Suppressor macrophage treated with lipopolysaccharide for 1 hour (primary cell): ENCODE results near the gene MYH3.
"Not testable (repeated sequence)": the region's sequence is repeated elsewhere in the genome, so short reads cannot be mapped to it uniquely, and the experiment has no call there.

ENCODE experiments used
- DNase-seq, 3 donors: peaks; one replicate each; pipeline ENCODE4 v3.0.0-alpha.2; 2020 to 2022

The MYH3 gene

DNA sequence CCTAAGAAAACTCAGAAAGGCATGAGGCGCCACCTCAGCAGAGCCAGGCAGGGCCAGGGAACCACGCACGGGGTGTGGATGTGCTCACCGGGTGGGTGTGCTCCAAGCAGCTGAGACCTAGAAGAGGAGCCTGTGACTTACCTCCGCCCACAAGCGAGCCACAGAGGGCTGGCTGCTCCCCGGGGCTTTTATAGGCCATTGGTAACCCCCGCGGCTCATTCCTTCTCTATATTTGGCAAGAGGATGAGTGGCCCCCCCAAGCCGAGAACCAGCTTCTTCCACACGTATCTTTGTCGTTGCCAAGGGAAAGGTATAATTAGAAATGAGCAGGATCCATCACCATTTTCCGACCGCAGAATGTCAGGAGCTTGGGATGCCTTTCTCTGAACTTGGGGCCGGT lies at the start of gene MYH3:
Gene MYH3, minus strand, starts transcription at position 162 of the 400 bp plus-strand sequence. CDS start 2,245 bp downstream, outside the sequence.
- no peak for DNase-seq

DNA sequence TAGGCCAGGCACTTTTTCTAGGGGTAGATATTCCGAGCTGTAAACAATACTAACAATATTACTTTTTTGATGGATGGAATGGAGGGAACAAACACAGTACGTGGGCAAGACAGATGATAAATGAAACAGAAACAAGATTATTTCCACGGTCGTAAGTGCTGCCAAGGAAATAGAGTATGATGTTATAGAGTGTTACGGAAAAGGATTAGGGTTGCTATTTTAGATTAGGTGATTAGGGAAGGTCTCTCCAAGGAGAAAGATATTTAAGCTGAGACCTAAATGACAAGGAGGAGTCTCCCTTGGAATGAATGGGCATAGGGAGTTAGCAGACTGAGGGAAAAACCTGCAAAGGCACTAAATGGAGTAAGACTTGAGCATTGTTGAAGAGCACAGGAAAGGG lies 48.6 kb upstream of the MYH3 start:
- no peak for DNase-seq

DNA sequence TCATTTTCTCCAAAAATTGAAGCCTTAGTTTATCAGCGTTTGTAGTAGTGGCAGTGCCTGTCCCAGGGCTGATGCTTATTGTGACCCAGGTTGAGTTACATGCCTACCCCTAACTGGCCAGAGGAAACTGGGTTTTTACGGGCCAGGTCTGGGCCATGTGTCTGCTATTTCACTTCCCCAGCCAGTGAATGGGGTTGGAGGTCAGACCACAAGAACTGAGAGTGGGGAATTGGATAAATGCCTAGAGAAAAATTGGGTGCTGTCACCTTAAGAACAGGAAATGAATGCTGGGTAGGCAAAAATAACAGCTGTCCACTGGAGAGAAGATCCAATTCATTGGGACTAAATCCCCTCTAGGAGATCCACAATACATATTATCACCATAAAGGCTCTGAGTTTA lies 45.5 kb upstream of the MYH3 start:
- peak; percentile 12 to 20 (median 19) for DNase-seq

DNA sequence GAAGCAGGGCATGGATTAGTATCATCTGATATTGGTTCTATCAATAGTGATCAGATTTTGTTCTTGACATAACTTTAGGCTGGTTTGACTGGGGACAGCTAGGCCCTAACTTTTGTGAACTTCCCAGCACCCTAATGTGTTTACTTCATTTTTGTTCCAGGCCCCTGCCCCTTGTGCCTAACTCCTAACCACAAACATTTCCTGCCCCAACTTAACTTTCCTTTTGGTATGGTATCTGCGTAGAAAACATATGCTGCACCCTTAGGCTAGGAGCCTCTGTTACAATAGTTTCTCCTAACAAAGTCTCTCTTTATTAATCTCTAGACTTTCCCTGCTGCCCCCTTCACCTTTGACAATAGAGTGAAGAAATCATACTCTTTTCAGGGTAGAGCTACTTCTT lies 42.7 kb upstream of the MYH3 start:
- DNase-seq = no peak

DNA sequence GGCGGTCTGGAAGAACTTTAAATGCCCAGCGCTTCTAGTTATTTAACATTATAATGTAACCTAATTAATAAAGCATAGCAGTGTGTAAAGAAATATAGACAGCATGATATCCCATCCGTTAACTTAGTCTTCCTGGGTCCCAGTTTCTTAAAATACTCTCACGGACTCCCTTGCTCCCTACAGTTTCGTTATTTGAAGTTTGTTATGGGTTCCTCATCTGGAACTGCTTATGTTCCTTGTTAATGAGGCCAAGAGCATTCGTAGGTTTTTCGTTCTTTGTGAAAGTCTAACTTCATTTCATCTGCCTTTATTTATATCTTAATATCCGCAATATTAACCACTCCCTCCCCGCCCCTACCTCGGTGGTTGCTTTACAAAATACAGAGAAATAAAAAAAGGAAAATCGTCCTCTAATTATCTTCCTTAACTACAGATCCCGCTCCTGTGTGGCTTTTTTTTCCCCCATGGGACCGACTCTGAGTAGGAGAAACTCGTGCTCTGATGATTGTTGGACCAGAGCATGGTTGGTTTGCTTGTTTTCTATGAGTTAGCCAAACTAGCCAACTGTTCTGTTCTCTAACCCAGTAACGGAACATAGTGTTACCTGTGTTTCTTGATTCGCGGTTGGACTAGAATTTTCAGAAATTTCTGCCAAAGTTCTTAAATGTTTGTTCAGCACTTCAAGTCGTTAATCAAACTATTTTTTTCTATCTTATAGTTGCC lies 41.1 kb upstream of the MYH3 start:
- peak; percentile 27 to 38 (median 32) for DNase-seq

GRCh38 chr17:10697092-10698081 lies 40.3 kb upstream of the MYH3 start, which contains the start of the genes ADPRM and SCO1:
TSS of gene ADPRM (plus strand) at chr17:10697594. CDS start at chr17:10704927, 7,333 bp downstream.
TSS of gene SCO1 (minus strand) at chr17:10697533. CDS start at chr17:10697507, 26 bp downstream.
- peak; percentile 96 to 97 (median 97) for DNase-seq

DNA sequence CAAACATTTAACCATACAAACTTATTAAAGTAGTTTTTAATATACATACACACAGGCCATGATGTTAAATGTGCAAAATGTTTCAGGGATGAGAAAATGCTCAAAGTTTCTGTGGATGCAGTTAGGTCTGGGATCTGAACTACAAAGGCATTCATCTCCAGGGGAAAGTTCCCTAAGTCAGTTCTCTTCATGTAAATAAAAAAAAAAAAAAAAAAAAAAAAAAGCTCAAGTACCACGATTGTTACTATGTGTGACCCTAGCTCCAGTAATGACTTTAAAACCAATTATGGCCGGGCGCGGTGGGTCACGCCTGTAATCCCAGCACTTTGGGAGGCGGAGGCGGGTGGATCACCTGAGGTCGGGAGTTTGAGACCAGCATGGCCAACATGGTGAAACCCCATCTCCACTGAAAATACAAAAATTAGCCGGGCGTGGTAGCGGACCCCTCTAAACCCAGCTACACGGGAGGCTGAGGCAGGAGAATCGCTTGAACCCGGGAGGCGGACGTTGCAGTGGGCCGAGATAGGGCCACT lies 38.8 kb upstream of the MYH3 start:
- DNase-seq = not testable (repeated sequence)

DNA sequence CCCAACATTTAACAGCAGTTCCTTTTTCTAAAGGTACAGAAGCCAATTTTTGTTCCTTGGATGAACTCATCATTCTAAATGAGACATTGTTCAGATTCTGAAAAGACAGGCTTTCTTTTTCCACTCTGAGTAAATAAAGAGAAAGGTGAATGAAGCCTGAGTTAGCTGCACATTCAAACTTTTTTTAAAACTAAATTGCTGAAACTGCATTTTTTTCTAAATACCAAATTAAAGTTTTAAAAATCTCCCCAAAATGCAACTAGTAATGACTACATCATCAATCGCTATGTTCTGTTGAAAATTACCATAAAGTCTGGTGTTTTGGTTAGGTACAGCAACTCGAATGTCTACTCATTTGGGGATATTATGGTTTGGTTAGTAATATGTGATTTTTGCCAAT lies 30.4 kb upstream of the MYH3 start:
- no peak for DNase-seq

DNA sequence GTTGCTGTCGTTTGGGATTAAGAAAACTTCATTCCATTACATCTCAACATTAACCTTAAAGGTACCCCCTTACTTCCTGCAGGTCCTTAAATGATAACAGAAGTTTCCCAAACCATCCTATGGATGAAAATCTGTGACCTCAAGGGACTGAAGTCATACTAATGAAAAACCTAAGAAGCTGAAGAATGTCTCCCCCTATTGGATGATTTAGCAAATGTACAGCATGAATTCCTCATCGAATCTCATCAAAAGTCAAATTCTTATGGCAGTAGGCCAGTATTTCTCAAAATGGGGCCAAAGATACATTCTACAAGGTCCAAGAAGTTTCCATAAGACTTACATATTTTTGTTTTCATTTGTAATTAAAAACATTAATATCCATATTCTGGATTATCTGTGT lies 26.7 kb upstream of the MYH3 start:
- DNase-seq = peak; percentile 27 to 66 (median 59)

GRCh38 chr17:10681866-10682446 lies 24.8 kb upstream of the MYH3 start:
- DNase-seq = no peak

GRCh38 chr17:10674704-10675103 lies 17.6 kb upstream of the MYH3 start:
- no peak for DNase-seq

DNA sequence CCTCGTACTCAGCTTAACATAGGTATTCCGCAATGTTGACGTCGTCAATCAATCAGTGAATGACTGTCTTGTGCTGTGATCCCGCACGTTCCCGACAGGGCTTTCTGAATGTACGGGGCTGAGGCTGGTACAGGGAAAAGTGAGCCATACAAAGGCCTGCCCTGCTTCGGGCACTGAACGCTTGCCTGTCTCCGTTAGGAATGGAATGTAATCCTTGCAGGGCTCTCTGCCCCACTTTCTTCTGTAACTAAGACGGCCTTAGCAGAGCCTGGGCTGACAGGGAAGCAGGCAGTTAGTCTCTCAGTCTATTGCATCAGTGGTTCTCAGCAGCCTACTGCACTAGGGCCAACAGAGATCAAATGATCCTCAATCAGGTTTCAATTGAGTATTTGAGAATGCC lies 16.2 kb upstream of the MYH3 start:
- no peak for DNase-seq

- DNase-seq = no peak
These were observed 11.7 kb upstream of the MYH3 start for GRCh38 chr17:10668775-10669174.

DNA sequence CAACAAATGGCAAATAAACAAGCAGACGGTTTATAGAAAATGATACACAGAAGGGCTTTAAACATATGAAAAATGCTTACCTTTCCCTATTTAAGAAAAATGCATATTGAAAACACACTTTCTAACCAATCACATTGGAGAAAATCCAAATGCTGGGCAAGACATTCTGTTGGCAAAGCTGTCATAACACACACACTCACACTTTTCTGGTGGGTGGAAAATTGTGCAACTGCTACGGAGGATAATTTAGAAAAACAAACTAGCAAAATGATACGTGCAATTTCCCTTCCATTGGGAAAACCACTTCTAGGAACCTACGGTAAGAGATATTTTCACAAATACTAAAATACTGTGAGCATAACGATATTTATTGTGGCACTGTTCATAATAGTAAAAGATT lies 9.8 kb upstream of the MYH3 start:
- DNase-seq = no peak

DNA sequence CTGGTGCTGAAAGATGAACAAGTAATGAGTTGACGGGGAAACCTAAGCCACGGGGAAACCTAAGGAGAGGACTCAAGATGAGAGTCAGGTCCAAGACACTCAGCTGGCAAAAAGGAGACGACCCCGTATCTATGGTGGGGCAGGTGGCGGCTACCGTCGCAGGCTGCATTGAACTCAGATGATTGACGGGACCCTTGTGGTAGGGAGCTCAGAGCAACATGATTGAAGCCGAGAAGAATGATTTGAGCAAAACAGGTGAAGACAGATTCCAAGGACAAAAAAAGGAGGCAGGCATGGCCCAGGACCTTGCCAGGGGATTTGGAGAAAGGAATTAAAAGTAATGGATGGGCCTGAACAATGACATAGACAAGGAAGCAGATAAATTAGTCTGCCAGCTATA lies 7.5 kb upstream of the MYH3 start:
- DNase-seq = no peak

DNA sequence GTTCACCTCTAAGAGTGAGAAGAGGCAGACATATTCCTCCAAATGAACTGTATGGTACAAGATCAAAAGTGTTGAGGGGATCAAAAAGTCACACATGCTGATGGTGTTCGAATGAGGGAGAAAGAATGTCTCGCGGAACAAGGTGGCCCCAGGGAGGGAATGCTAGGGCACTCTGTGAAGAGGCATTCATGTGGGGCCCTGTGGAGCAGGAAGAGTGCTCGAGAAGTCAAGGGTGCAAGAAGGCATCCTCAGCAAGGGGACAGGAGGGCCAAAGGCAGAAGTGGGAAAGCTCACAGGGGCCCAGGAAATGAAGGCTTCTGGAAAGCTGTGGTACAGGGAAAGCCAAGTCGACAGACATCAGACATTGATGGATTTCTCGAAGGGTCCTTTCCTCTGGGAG lies 6.1 kb upstream of the MYH3 start:
- DNase-seq = no peak

- DNase-seq = no peak
These were observed 4.3 kb upstream of the MYH3 start for GRCh38 chr17:10661437-10661836.

DNA sequence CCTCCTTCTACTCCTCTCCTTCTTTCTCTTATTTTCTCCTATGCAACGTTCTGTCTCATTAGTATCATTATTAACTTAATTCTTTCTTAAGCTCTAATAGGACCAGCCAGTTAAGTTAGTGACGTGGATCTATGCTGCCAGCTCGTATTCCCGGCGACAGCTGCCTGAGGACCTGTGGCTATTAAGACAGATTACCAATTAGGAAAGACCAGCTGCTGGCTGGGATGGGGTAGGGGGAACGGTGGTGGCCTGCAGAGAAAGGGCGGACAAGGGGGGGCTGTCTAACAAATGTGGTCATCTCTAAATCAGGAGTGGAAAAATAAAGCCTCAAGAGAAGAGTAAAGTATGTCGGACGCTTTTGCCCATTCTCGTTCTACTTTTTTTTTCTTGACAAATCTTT lies 770 bp upstream of the MYH3 start:
- no peak for DNase-seq

DNA sequence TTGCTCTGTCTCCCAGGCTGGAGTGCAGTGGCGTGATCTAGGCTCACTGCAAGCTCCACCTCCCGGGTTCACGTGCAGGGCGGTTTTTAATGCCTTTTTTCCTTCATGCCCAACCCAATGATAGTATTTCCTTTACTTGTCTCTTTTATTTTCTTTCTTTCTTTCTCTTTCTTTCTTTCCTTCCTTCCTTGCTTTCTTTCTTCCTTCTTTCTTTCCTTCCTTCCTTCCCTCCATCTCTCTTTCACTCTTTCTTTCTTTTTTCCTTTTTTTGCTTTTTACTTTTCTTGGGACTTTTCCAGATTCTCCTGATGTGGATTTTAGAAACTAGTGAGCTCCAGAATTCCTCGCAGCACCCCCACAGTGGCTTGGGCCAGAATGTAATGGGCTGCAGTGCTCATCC lies 3.1 kb downstream of the MYH3 start:
- no peak for DNase-seq

DNA sequence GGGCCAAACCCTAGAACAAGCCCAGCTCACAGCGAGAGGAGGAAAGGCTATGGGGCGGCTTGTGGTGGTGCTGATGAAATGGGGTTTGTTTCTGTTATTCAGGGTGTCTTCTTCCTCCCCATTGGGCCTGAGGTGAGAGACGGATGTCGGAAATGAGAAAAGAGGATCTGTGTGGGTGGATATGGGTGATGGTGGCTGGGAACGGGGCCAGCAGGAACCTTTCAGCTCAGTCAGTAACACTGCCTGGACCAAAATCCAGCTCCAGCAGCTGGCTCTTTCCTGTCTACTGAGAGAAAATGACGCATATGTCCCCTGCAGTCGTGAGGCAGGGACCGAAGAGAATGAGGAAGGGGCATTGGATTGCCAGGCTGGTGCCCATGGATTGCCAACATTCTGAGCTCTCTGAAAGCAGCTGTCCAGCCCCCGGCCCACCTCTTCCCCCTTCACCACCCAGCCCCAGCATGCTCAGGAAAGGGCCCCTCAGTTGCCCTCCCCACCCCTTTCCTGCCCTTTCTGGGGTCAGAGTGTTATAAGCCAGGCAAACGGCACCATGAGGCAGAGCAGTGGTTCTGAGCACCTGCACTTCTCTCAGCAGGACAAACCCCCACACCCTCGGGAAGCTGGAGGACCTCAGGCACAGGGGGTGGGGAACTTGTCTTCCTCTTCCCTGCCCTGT lies 4.0 kb downstream of the MYH3 start:
- peak; percentile 58 to 65 (median 64) for DNase-seq

- no peak for DNase-seq
These were observed 5.2 kb downstream of the MYH3 start for GRCh38 chr17:10651927-10652326.

- DNase-seq = no peak
These were observed 7.5 kb downstream of the MYH3 start for GRCh38 chr17:10649602-10650001.
